K562 treated with DMSO at 1 percent for 48 hours (cell line): ENCODE results near the gene SERPINB11. TPM values are rescaled to one million over a fixed set of nuclear protein-coding genes. Genes with fewer than 3 reads are reported as not detected.

Experiments
- total RNA-seq: library from RNA; unstranded; fragments of 300-600 nt; gene quantifications from 2 replicates; pipeline ENCODE4 v1.2.3, GENCODE V29; 2022; ENCODE audit warnings: low replicate concordance; ENCODE audit errors: extremely low read depth

The SERPINB11 gene
- not detected in 2 replicates for total RNA-seq

GRCh38 chr18:63702660-63703059 is at the start of gene SERPINB11:
SERPINB11 (plus strand) TSS chr18:63702960; CDS start chr18:63710194, 7,234 bp downstream.

GRCh38 chr18:63661750-63662149 is 41.0 kb upstream of the SERPINB11 start, which contains the start of gene SERPINB3:
SERPINB3 (minus strand) TSS chr18:63661893; CDS start chr18:63661216, 677 bp downstream.

Other genes with a start within 250 kb of the SERPINB11 start
- gene SERPINB5, start 226.0 kb upstream of the SERPINB11 start, total RNA-seq: not detected in 2 replicates
- not detected in 2 replicates for gene SERPINB12, start 160.6 kb upstream of the SERPINB11 start, total RNA-seq
- gene SERPINB13, start 115.6 kb upstream of the SERPINB11 start, total RNA-seq: not detected in 2 replicates
- not detected in 2 replicates for gene SERPINB4, start 58.7 kb upstream of the SERPINB11 start, total RNA-seq
- gene SERPINB3, start 41.1 kb upstream of the SERPINB11 start, total RNA-seq: not detected in 2 replicates
- not detected in 2 replicates for gene SERPINB7, start 72.5 kb downstream of the SERPINB11 start, total RNA-seq
- not detected in 2 replicates for gene SERPINB2, start 184.7 kb downstream of the SERPINB11 start, total RNA-seq
- not detected in 2 replicates for gene SERPINB10, start 205.0 kb downstream of the SERPINB11 start, total RNA-seq
- not detected in 2 replicates for gene HMSD, start 246.3 kb downstream of the SERPINB11 start, total RNA-seq